WERI-Rb-1 (cell line): Measurements from ENCODE around the gene KIRREL3.

Experiments used
- DNase-seq: peaks from one replicate; pipeline ENCODE4 v3.0.0-alpha.2; 2020
- H3K27ac ChIP-seq: fragments of 250-450 bp; sonication (Bioruptor Pico); 2 replicates; pipeline ENCODE4 v1.5.1; 2020; ENCODE audit warnings: mild to moderate bottlenecking, moderate library complexity
- H3K27me3 ChIP-seq: fragments of 250-450 bp; sonication (Bioruptor Pico); 2 replicates; pipeline ENCODE4 v1.5.1; 2021; ENCODE audit warnings: mild to moderate bottlenecking, low read depth, moderate library complexity; ENCODE audit not compliant: insufficient read depth, severe bottlenecking
- H3K36me3 ChIP-seq: fragments of 250-450 bp; sonication (Bioruptor Pico); 2 replicates; pipeline ENCODE4 v1.5.1; 2020; ENCODE audit warnings: mild to moderate bottlenecking, moderate library complexity
- H3K4me3 ChIP-seq: 2 replicates; pipeline ENCODE4 v1.5.1; 2011; ENCODE audit warnings: low read depth, mild to moderate bottlenecking, control low read depth, low read length
- H3K9me3 ChIP-seq: fragments of 250-450 bp; sonication (Bioruptor Pico); 2 replicates; pipeline ENCODE4 v1.5.1; 2021; ENCODE audit warnings: mild to moderate bottlenecking, moderate library complexity; ENCODE audit not compliant: severe bottlenecking
- TF ChIP-seq, protein P1 (sequence below): IDR thresholded peaks from 2 replicates; pipeline ENCODE4 v1.5.1; 2011; ENCODE audit warnings: low read depth, mild to moderate bottlenecking, control low read depth, inconsistent platforms, low read length

Gene KIRREL3

DNA sequence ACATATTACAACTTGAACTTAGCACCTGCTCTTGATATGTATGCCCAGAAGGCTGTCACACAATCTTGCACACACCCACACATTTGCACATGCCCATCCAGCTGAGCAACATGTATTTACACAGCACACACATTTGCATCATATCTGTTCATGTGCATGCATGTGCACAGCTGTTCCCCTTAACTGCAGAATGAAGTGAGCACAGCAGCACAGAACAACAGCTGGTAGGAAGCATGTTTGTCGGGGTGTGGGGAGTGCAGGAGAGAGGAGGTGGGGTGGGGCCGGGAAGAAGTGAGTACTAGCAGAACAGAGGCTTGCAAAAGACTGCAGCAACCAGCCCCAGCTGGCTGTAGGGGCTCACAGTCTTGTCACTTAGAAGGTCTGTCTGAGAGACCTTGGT, 296.5 kb downstream of the KIRREL3 start:
- DNase-seq: no peak
- Histone ChIP-seq H3K9me3 (no peaks in the 10 kb centered on the region), H3K36me3 (no peaks in the 10 kb centered on the region), H3K4me3 (no peak overlapping the region), H3K27me3 (no peaks in the 10 kb centered on the region), H3K27ac (no peak overlapping the region)
- TF ChIP-seq, protein P1, sequence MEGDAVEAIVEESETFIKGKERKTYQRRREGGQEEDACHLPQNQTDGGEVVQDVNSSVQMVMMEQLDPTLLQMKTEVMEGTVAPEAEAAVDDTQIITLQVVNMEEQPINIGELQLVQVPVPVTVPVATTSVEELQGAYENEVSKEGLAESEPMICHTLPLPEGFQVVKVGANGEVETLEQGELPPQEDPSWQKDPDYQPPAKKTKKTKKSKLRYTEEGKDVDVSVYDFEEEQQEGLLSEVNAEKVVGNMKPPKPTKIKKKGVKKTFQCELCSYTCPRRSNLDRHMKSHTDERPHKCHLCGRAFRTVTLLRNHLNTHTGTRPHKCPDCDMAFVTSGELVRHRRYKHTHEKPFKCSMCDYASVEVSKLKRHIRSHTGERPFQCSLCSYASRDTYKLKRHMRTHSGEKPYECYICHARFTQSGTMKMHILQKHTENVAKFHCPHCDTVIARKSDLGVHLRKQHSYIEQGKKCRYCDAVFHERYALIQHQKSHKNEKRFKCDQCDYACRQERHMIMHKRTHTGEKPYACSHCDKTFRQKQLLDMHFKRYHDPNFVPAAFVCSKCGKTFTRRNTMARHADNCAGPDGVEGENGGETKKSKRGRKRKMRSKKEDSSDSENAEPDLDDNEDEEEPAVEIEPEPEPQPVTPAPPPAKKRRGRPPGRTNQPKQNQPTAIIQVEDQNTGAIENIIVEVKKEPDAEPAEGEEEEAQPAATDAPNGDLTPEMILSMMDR: no peak

DNA sequence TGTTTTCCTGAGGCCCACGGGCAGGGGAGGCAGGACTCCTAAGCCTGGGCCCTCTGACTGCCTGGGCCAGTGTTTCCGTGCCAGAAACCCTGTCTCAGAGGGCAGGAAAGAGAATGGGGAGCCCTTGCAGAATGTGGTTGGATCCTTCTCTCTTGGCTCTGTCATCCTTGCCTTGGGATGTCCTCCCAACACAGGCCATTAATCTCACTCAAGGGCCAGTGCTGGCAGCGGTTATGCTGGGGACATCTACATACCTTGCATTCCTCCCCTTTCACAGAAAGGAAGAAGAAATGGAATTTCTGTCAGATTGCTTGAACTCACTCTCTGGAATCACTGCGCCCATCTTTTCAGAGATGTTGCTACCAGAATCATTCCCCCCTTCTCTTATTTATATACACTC, 296.9 kb downstream of the KIRREL3 start:
- DNase-seq: no peak
- no peaks in the 10 kb centered on the region for H3K36me3 ChIP-seq

DNA sequence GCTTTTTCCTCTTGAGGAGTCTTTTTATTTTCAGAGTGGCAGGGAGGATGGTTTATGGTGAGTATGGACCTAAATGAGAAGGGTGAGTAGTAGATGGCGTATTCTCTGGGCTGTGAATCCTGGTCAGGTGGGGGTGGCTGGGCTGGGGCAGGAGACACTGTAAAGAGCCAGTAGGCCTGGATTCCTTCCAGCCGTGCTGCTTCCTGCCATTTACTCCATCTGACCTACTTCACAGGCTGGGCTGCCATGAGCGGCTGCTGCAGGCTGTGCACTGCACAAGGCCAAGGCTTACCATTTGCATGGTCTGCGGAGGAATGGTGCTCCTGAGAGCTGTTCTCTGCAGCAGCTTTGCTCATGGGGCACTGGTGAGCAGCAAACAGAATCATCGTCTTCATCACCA, 297.6 kb downstream of the KIRREL3 start:
- no peak for DNase-seq
- H3K27ac ChIP-seq: no peak overlapping the region
- no peaks in the 10 kb centered on the region for H3K27me3 ChIP-seq
- H3K36me3 ChIP-seq: no peaks in the 10 kb centered on the region
- no peaks in the 10 kb centered on the region for H3K9me3 ChIP-seq
- no peak overlapping the region for H3K4me3 ChIP-seq
- TF ChIP-seq, protein P1: no peak

More for the DNA sequence above, 296.9 kb downstream of the KIRREL3 start:
- no peaks in the 10 kb centered on the region for H3K9me3 ChIP-seq
- no peaks in the 10 kb centered on the region for H3K27me3 ChIP-seq
- no peak overlapping the region for H3K4me3 ChIP-seq
- TF ChIP-seq, protein P1: no peak
- no peak overlapping the region for H3K27ac ChIP-seq

- H3K9me3 ChIP-seq: no peaks in the 10 kb centered on the region
- H3K27ac ChIP-seq: no peak overlapping the region
- TF ChIP-seq, protein P1: no peak
- DNase-seq: no peak
- no peak overlapping the region for H3K4me3 ChIP-seq
- H3K27me3 ChIP-seq: no peaks in the 10 kb centered on the region
- H3K36me3 ChIP-seq: no peaks in the 10 kb centered on the region
Measured at GRCh38 chr11:126702165-126702720, 298.3 kb downstream of the KIRREL3 start.

DNA sequence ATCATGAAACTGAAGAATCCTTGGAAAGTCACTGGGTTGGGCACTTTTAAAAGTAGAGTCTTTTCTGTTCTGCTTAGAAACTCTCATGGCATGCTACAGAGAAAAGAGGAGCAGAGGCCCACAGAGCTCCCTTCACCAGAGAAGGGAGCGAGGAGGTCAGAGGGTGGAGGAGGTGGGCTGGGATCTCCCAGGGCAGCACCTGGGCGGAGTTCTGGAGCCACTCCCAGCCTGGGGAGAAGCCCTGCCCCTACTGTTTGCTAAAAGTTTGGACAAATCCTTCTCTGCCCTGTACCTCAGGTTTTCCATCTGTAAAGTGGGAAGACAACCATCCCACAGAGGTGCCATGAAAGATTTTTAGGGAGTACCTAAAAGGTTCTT, 299.1 kb downstream of the KIRREL3 start:
- H3K4me3 ChIP-seq: no peak overlapping the region
- H3K9me3 ChIP-seq: no peaks in the 10 kb centered on the region
- DNase-seq: no peak
- H3K27me3 ChIP-seq: no peaks in the 10 kb centered on the region
- no peak overlapping the region for H3K27ac ChIP-seq
- TF ChIP-seq, protein P1: no peak
- H3K36me3 ChIP-seq: no peaks in the 10 kb centered on the region
